SJCRH30 (cell line): ENCODE data around the gene SLC39A13. TPM values are rescaled to one million over a fixed set of nuclear protein-coding genes. Genes with fewer than 3 reads are reported as not detected.

Source experiments
- DNase-seq, 2 experiments: peaks; one replicate each; pipeline ENCODE4 v3.0.0-alpha.2; 2015 to 2020
- H3K27ac ChIP-seq: fragments of 250-450 bp; sonication (Bioruptor Pico); 2 replicates; pipeline ENCODE4 v1.5.1; 2020; ENCODE audit warnings: mild to moderate bottlenecking, moderate library complexity
- H3K27me3 ChIP-seq: fragments of 250-450 bp; sonication (Bioruptor Pico); 2 replicates; pipeline ENCODE4 v1.5.1; 2020; ENCODE audit warnings: mild to moderate bottlenecking, moderate library complexity
- H3K36me3 ChIP-seq: fragments of 250-450 bp; sonication (Bioruptor Pico); 2 replicates; pipeline ENCODE4 v1.5.1; 2020; ENCODE audit warnings: mild to moderate bottlenecking, moderate library complexity
- H3K4me1 ChIP-seq: fragments of 250-450 bp; sonication (Bioruptor Pico); 2 replicates; pipeline ENCODE4 v1.5.1; 2020; ENCODE audit warnings: mild to moderate bottlenecking, moderate library complexity
- H3K4me3 ChIP-seq: fragments of 250-450 bp; sonication (Bioruptor Pico); 2 replicates; pipeline ENCODE4 v1.5.1; 2020; ENCODE audit warnings: mild to moderate bottlenecking, moderate library complexity
- H3K9me3 ChIP-seq: fragments of 250-450 bp; sonication (Bioruptor Pico); replicated peaks from 2 replicates; pipeline ENCODE4 v1.5.1; 2020; ENCODE audit warnings: mild to moderate bottlenecking, moderate library complexity
- total RNA-seq: library from RNA; depleted of rRNA; stranded (reverse); fragments of >200 nt; shearing (Covaris generic); gene quantifications from 2 replicates; pipeline ENCODE4 v1.2.3, GENCODE V29; 2014

SLC39A13 gene
- total RNA-seq, 1 experiment from 2014 or later, result 24.4 TPM

GRCh38 chr11:47376525-47377371 lies 31.6 kb upstream of the SLC39A13 start:
- H3K4me1 ChIP-seq, result no peaks in the 10 kb centered on the region
- H3K9me3 ChIP-seq, result no peaks in the 10 kb centered on the region
- H3K27me3 ChIP-seq, result peaks cover 6% of the 10 kb centered on the region; the same call in 1 of the 2 replicates
- DNase-seq, result no peak
- H3K36me3 ChIP-seq, result no peaks in the 10 kb centered on the region
- no peak overlapping the region for H3K27ac ChIP-seq
- no peak overlapping the region for H3K4me3 ChIP-seq

- Histone ChIP-seq H3K4me1 (no peaks in the 10 kb centered on the region), H3K27ac (no peak overlapping the region), H3K4me3 (no peak overlapping the region), H3K9me3 (no peaks in the 10 kb centered on the region), H3K36me3 (no peaks in the 10 kb centered on the region), H3K27me3 (peaks cover 6% of the 10 kb centered on the region; the same call in 1 of the 2 replicates)
- DNase-seq, result no peak
These were observed 30.8 kb upstream of the SLC39A13 start for GRCh38 chr11:47377571-47378009.

DNA sequence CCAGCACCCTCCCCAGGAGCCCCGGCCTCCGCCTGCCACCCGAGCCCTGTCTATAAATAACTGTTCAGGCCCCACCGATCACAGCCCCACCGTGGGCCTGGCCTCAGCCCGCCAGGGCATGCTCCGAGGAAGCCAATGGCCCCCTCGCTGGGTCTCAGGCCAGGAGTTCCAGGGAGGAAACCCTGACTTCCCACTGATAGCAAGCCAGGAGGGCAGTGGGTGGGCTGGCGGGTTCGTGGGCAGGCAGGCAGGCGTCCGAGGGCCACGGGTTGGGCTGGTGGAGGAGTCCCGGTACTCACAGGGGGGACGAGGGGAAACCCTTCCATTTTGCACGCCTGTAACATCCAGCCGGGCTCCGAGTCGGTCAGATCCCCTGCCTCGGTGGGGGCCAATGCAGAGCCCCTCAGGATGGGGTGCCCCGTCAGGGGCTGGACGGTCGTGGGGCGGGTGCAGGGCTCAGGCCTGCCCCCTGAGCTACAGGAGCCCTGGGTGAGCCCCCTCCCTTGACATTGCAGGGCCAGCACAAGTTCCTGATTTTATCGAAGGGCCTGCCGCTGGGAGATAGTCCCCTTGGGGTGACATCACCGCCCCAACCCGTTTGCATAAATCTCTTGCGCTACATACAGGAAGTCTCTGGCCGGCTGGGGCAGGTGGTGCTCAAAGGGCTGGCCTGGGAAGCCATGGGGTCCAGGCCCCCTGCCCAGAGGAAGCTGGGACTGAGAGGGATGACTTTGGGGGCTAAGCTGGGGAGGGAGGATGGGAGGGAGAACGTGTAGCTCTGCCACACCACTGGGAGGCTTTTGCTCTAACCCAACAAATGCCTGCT lies 30.2 kb upstream of the SLC39A13 start, which contains the start of gene SPI1:
SPI1 (minus strand) TSS at position 538 of the 826 bp plus-strand sequence; CDS start at position 344, 194 bp downstream.
- DNase-seq, result peak in 1 of 2 experiments; percentile 27
- H3K27ac ChIP-seq, result no peak within 1 kb of the TSS

DNA sequence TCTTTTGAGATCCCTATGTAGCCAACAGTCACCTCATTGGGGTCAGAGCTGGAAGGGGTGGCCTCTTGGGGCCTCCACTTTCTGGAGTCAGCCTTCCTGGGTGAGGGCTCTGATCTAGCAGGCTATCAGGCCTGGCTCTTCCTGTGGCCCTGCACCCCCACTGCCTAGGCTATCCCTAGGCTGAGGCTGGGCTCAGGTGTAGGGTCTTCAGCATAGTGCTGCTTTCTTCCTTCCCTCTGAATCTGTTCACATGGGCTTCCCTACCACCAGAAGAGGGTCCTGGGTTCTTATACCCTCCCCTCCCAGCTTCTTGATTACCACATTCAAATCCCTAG lies 29.6 kb upstream of the SLC39A13 start:
- Histone ChIP-seq H3K4me3 (no peak overlapping the region), H3K9me3 (no peaks in the 10 kb centered on the region), H3K4me1 (no peaks in the 10 kb centered on the region), H3K27ac (no peak overlapping the region), H3K27me3 (peaks cover 6% of the 10 kb centered on the region; the same call in 1 of the 2 replicates), H3K36me3 (no peaks in the 10 kb centered on the region)
- no peak for DNase-seq

More for the DNA sequence above, 30.2 kb upstream of the SLC39A13 start, which contains the start of gene SPI1:
- Histone ChIP-seq H3K9me3 (no peaks in the 10 kb centered on the region), H3K4me1 (no peaks in the 10 kb centered on the region), H3K27me3 (peaks cover 6% of the 10 kb centered on the region; the same call in 1 of the 2 replicates), H3K4me3 (no peak within 1 kb of the TSS), H3K36me3 (no peaks in the 10 kb centered on the region)

GRCh38 chr11:47379317-47379716 lies 29.1 kb upstream of the SLC39A13 start:
- peaks cover 6% of the 10 kb centered on the region; the same call in 1 of the 2 replicates for H3K27me3 ChIP-seq
- H3K4me1 ChIP-seq, result no peaks in the 10 kb centered on the region
- H3K36me3 ChIP-seq, result no peaks in the 10 kb centered on the region
- no peak overlapping the region for H3K27ac ChIP-seq
- no peak for DNase-seq
- no peak overlapping the region for H3K4me3 ChIP-seq
- no peaks in the 10 kb centered on the region for H3K9me3 ChIP-seq

DNA sequence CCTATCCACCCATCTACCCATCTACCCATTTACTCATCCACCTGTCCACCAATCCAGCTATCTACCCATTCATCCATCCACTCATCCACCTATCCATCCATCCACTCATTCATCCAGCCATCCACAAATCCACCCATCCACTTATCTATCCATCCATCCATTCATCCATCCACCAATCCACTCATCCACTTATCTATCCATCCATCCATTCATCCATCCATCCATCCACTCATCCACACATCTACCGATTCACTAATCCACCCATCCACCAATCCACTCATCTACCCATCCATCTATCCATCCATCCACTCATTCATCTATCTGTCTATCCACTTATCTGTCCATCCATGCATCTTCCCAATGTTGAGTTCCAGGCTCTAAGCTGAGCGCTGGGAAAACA lies 28.3 kb upstream of the SLC39A13 start:
- Histone ChIP-seq H3K9me3 (no peaks in the 10 kb centered on the region), H3K27ac (no peak overlapping the region), H3K4me3 (no peak overlapping the region), H3K27me3 (peaks cover 6% of the 10 kb centered on the region; the same call in 1 of the 2 replicates), H3K4me1 (no peaks in the 10 kb centered on the region), H3K36me3 (no peaks in the 10 kb centered on the region)
- DNase-seq, result no peak

DNA sequence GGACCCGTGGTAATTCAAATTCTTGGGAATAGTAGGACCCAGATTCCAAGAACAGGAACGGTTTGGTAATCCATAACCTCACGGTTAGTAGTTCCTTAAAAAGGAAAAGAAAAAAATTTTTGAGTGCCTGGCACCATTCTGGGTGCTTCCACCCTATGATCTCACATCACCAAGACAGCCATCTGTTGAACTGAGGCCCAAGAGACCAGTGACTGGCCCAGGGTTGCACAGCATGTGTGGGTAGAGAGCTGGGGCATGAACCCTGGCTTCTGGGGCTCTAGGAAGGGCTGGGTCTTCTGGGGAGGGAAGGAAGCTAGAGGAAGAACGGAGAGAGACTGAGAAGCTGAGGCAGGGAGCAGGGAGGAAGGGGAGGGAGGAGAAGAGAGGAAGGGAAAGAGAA lies 25.3 kb upstream of the SLC39A13 start:
- no peaks in the 10 kb centered on the region for H3K9me3 ChIP-seq
- no peaks in the 10 kb centered on the region for H3K36me3 ChIP-seq
- H3K27me3 ChIP-seq, result no peaks in the 10 kb centered on the region; the same call in 1 of the 2 replicates
- no peaks in the 10 kb centered on the region for H3K4me1 ChIP-seq
- no peak for DNase-seq
- H3K27ac ChIP-seq, result no peak overlapping the region
- H3K4me3 ChIP-seq, result no peak overlapping the region

DNA sequence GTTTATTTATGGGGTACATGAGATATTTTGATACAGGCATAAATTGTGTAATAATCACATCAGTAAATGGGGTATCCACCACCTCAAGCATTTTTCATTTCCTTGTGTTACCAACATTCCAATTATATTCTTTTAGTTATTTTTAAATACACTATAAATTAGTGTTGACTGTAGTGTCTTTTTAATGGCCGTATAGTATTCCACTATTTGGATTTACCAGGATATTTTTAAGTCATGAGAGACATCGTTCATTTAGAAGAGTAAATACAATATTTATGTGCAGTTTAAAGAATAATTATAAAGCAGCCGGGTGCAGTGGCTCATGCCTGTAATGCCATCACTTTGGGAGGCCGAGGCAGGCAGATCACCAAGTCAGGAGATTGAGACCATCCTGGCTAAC lies 23.9 kb upstream of the SLC39A13 start:
- H3K9me3 ChIP-seq, result no peaks in the 10 kb centered on the region

DNA sequence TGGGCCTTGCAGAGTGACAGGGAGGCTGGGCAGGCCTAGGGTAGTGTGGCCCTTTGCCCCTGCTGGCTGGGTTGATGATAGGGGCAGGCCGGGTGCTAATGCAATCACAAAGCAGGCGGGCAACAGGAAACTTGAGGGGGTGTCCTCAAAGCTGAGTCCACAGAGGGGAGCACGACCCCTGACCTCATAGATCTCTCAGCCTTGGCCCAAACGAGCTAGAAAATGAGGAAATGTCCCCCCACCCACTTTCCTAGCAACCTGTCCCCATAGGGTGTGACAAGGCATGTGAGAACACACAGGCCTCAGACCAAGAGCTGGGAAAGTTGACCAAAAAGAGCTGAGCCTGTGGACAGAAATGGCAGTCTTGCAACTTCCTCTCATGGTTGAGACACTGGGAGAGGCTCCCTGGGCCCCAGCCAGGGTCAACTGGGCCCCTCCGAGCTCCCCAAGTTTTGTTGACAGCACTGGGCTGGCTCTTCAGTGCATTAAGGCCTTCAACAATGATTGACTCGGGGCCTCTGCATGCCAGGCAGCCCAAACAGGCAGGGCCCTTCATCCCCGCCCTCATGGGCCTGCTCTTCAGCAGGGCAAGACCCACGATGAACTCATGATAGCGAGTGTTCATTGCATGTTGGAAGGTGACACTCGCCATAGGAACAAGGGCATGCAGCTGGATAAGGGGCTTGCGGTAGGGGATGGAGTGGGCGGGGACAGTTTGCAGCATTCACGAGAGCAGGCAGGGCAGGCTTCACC lies 20.3 kb upstream of the SLC39A13 start:
- no peak for DNase-seq
- H3K27ac ChIP-seq, result no peak overlapping the region
- H3K9me3 ChIP-seq, result no peaks in the 10 kb centered on the region
- H3K36me3 ChIP-seq, result no peaks in the 10 kb centered on the region
- H3K4me1 ChIP-seq, result no peaks in the 10 kb centered on the region
- H3K4me3 ChIP-seq, result no peak overlapping the region
- no peaks in the 10 kb centered on the region for H3K27me3 ChIP-seq

More for the DNA sequence above, 23.9 kb upstream of the SLC39A13 start:
- no peak overlapping the region for H3K27ac ChIP-seq
- H3K27me3 ChIP-seq, result no peaks in the 10 kb centered on the region
- H3K4me3 ChIP-seq, result no peak overlapping the region
- DNase-seq, result no peak
- no peaks in the 10 kb centered on the region for H3K36me3 ChIP-seq
- no peaks in the 10 kb centered on the region for H3K4me1 ChIP-seq

GRCh38 chr11:47388697-47389576 lies 19.5 kb upstream of the SLC39A13 start:
- no peaks in the 10 kb centered on the region for H3K27me3 ChIP-seq
- peaks cover 4% of the 10 kb centered on the region; the same call in 1 of the 2 replicates for H3K4me1 ChIP-seq
- no peak overlapping the region for H3K4me3 ChIP-seq
- H3K36me3 ChIP-seq, result no peaks in the 10 kb centered on the region
- DNase-seq, result no peak
- H3K27ac ChIP-seq, result no peak overlapping the region
- no peaks in the 10 kb centered on the region for H3K9me3 ChIP-seq

GRCh38 chr11:47389577-47390421 lies 18.6 kb upstream of the SLC39A13 start:
- no peak overlapping the region for H3K27ac ChIP-seq
- H3K4me1 ChIP-seq, result peaks cover 7% of the 10 kb centered on the region; the same call in 1 of the 2 replicates
- H3K36me3 ChIP-seq, result no peaks in the 10 kb centered on the region
- no peak for DNase-seq
- H3K27me3 ChIP-seq, result no peaks in the 10 kb centered on the region
- no peaks in the 10 kb centered on the region for H3K9me3 ChIP-seq
- no peak overlapping the region for H3K4me3 ChIP-seq

DNA sequence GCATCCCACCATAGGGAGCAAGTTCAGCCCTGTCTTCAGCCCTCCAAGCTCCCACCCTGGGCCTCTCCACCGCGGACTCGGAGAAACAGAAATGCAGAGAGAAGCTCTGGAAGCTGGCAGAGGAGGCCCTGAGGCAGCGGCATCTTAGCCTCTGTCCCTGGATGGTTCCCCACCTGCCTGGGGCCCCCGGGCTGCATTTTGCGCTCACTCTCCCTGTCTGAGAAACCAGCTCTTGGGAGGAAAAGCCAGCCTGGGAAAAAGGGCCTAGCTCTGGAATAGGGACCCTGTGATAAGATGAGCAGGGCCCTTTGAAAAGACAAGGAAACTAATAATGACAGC lies 18.0 kb upstream of the SLC39A13 start:
- DNase-seq, result no peak
- H3K36me3 ChIP-seq, result no peaks in the 10 kb centered on the region
- H3K4me3 ChIP-seq, result no peak overlapping the region
- peaks cover 7% of the 10 kb centered on the region; the same call in 1 of the 2 replicates for H3K4me1 ChIP-seq
- H3K27me3 ChIP-seq, result no peaks in the 10 kb centered on the region
- H3K27ac ChIP-seq, result no peak overlapping the region
- no peaks in the 10 kb centered on the region for H3K9me3 ChIP-seq

DNA sequence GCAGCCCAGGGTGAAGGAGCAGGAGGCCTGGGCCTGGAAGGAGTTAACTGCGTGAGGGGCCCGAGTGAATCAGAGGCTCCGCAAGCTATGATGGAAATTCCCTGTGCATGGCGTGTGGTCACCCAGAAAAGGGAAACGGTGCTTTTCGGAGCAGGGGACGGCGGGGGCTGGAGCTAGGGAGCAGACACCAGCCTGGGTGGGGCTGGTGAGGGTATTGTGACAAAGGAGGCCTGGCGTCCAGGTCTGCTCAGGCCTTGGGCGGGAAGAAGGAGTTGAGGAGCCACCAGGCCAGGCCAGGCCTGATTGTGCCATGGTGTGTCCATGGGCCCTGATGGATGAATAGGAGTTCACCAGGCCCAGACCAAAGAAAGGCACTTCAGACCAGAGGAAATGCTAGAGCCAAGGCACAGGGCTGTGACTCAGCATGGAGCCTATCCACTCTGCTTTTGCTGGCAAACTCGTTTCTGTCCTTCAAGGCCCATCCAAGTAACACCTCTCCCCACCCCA lies 17.3 kb upstream of the SLC39A13 start:
- no peak for DNase-seq
- no peaks in the 10 kb centered on the region for H3K27me3 ChIP-seq
- peaks cover 7% of the 10 kb centered on the region; the same call in 1 of the 2 replicates for H3K4me1 ChIP-seq
- no peaks in the 10 kb centered on the region for H3K9me3 ChIP-seq
- no peaks in the 10 kb centered on the region for H3K36me3 ChIP-seq
- no peak overlapping the region for H3K4me3 ChIP-seq
- H3K27ac ChIP-seq, result no peak overlapping the region
